ENCODE measurements around the gene MPPED1. TPM values are rescaled to one million over a fixed set of nuclear protein-coding genes. Genes with fewer than 3 reads are reported as not detected.

Gene MPPED1
- total RNA-seq, 1 donor from 2014 or later = not detected

DNA sequence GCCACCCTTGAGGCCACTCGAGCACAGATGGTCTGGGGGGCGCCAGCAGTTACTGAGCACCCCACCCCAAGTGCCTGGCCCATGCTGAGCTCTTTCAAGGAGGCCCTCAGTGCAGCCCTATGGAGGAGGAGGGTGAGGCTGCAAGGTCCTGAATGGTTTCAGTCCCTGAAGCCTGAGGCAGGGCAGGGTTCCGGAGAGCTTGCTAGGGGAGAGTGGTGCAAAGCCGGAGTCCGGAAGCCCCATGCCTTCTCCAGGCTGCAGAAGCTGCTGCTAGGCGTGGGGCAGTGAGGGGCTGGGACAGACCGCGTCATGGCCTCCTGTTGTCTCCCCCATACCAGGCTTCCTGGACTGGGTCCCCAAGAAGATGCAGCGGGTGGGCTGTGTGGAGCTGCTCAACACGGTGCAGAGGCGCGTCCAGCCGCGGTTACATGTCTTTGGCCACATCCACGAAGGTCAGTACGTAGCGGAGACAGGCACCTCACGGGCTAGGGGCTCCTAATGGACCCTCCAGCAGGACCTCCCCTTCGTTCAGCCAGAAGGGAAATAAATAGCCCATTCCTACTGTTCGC is 90.6 kb downstream of the MPPED1 start:
- Mint-ChIP-seq H3K4me3 (ENCODE audit: unreplicated experiment) (no peak overlapping the region), H3K27ac (ENCODE audit: unreplicated experiment) (no peak overlapping the region), H3K27me3 (ENCODE audit: low read depth, unreplicated experiment) (peaks cover 19% of the 10 kb centered on the region), H3K36me3 (ENCODE audit: low read depth, unreplicated experiment) (no peaks in the 10 kb centered on the region), H3K4me1 (ENCODE audit: low read depth, unreplicated experiment) (no peaks in the 10 kb centered on the region), H3K9me3 (ENCODE audit: unreplicated experiment) (no peaks in the 10 kb centered on the region)
- Histone ChIP-seq H3K9me3 (ENCODE audit: insufficient read depth, low read depth, low read length) (peaks cover 4% of the 10 kb centered on the region), H3K9ac (ENCODE audit: low read length) (no peak overlapping the region), H3K4me2 (ENCODE audit: low read length) (no peak overlapping the region), H3K4me3 (ENCODE audit: insufficient read depth, low read depth, low read length) (no peak overlapping the region), H3K27ac (ENCODE audit: low read depth, low read length) (no peak overlapping the region), H3K27me3 (ENCODE audit: insufficient read depth, low read length) (no peaks in the 10 kb centered on the region), H3K79me2 (ENCODE audit: insufficient read depth, low read length) (no peaks in the 10 kb centered on the region), H4K20me1 (ENCODE audit: insufficient read depth, low read length) (no peaks in the 10 kb centered on the region), H2AFZ (ENCODE audit: low read depth, low read length) (no peak overlapping the region), H3K36me3 (ENCODE audit: insufficient read depth, low read length) (no peaks in the 10 kb centered on the region), H3K4me1 (ENCODE audit: insufficient read depth, low read length) (no peaks in the 10 kb centered on the region)
- DNase-seq (ENCODE audit: low read depth) (no peak), FAIRE-seq (no peak)
- no peak for TF ChIP-seq EZH2 (IDR thresholded peaks at IDR 0.05; ENCODE audit: insufficient read depth, low read length)
- TF ChIP-seq, protein P1, sequence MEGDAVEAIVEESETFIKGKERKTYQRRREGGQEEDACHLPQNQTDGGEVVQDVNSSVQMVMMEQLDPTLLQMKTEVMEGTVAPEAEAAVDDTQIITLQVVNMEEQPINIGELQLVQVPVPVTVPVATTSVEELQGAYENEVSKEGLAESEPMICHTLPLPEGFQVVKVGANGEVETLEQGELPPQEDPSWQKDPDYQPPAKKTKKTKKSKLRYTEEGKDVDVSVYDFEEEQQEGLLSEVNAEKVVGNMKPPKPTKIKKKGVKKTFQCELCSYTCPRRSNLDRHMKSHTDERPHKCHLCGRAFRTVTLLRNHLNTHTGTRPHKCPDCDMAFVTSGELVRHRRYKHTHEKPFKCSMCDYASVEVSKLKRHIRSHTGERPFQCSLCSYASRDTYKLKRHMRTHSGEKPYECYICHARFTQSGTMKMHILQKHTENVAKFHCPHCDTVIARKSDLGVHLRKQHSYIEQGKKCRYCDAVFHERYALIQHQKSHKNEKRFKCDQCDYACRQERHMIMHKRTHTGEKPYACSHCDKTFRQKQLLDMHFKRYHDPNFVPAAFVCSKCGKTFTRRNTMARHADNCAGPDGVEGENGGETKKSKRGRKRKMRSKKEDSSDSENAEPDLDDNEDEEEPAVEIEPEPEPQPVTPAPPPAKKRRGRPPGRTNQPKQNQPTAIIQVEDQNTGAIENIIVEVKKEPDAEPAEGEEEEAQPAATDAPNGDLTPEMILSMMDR (IDR thresholded peaks at IDR 0.05; ENCODE audit: insufficient read depth, low read depth, low read length) = no peak

DNA sequence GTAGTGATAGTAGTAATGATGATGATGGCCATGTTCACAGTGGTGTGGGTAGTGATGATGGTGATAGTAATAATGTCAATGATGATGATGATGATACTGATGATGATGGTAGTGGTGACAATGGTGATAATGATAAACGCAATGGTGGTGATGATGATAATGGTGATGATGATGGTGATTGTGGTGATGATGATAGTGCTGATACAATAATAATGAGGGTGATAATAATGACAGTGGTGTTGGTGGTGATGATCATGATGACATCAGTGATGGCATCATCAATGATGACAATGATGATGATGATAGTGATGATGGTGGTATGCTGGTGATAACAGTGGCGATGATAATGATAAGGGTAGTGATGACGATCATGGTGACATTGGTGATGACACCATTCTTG is 92.3 kb downstream of the MPPED1 start:
- no peaks in the 10 kb centered on the region for H3K27me3 ChIP-seq (ENCODE audit: insufficient read depth, low read length)
- no peaks in the 10 kb centered on the region for H3K79me2 ChIP-seq (ENCODE audit: insufficient read depth, low read length)
- no peak overlapping the region for H3K9ac ChIP-seq (ENCODE audit: low read length)
- H4K20me1 ChIP-seq (ENCODE audit: insufficient read depth, low read length) = no peaks in the 10 kb centered on the region
- TF ChIP-seq, protein P1 (IDR thresholded peaks at IDR 0.05; ENCODE audit: insufficient read depth, low read depth, low read length) = no peak
- no peak for TF ChIP-seq EZH2 (IDR thresholded peaks at IDR 0.05; ENCODE audit: insufficient read depth, low read length)
- H3K27ac ChIP-seq (ENCODE audit: low read depth, low read length) = no peak overlapping the region
- FAIRE-seq (no peak), DNase-seq (ENCODE audit: low read depth) (no peak)
- Mint-ChIP-seq H3K4me1 (ENCODE audit: low read depth, unreplicated experiment) (no peaks in the 10 kb centered on the region), H3K9me3 (ENCODE audit: unreplicated experiment) (no peaks in the 10 kb centered on the region), H3K4me3 (ENCODE audit: unreplicated experiment) (no peak overlapping the region), H3K27me3 (ENCODE audit: low read depth, unreplicated experiment) (peaks cover 19% of the 10 kb centered on the region), H3K27ac (ENCODE audit: unreplicated experiment) (no peak overlapping the region), H3K36me3 (ENCODE audit: low read depth, unreplicated experiment) (no peaks in the 10 kb centered on the region)
- H3K36me3 ChIP-seq (ENCODE audit: insufficient read depth, low read length) = no peaks in the 10 kb centered on the region
- H3K9me3 ChIP-seq (ENCODE audit: insufficient read depth, low read depth, low read length) = peaks cover 4% of the 10 kb centered on the region
- no peaks in the 10 kb centered on the region for H3K4me1 ChIP-seq (ENCODE audit: insufficient read depth, low read length)
- no peak overlapping the region for H3K4me2 ChIP-seq (ENCODE audit: low read length)
- no peak overlapping the region for H2AFZ ChIP-seq (ENCODE audit: low read depth, low read length)
- no peak overlapping the region for H3K4me3 ChIP-seq (ENCODE audit: insufficient read depth, low read depth, low read length)

DNA sequence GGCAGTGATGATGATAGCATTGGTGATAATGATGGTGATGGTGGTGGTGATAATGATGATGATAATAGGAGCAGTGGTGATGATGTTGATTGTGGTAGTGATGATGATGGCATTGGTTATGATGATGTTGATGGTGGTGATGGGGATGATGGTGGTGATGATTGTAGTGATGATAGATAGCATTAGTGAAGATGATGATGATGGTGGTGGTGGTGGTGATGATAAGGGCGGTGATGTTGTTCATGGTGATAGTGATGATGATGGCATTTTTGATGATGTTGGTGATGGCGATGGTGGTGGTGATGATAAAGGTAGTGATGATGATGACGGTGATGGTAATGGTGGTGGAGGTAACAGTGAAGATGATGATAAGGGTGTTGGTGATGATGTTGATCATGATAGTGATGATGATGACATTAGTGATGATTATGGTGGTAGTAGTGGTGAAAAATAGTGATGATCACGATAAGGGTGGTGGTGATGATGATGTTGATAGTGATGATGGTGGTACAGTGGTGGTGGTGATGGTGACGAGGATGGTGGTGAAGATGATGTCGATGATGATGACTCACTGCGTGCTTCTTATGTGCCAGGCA is 93.0 kb downstream of the MPPED1 start:
- Histone ChIP-seq H3K4me1 (ENCODE audit: insufficient read depth, low read length) (no peaks in the 10 kb centered on the region), H3K4me2 (ENCODE audit: low read length) (no peak overlapping the region), H4K20me1 (ENCODE audit: insufficient read depth, low read length) (no peaks in the 10 kb centered on the region), H3K27me3 (ENCODE audit: insufficient read depth, low read length) (no peaks in the 10 kb centered on the region), H2AFZ (ENCODE audit: low read depth, low read length) (no peak overlapping the region), H3K27ac (ENCODE audit: low read depth, low read length) (no peak overlapping the region), H3K9me3 (ENCODE audit: insufficient read depth, low read depth, low read length) (peaks cover 6% of the 10 kb centered on the region), H3K79me2 (ENCODE audit: insufficient read depth, low read length) (no peaks in the 10 kb centered on the region), H3K36me3 (ENCODE audit: insufficient read depth, low read length) (no peaks in the 10 kb centered on the region), H3K4me3 (ENCODE audit: insufficient read depth, low read depth, low read length) (no peak overlapping the region), H3K9ac (ENCODE audit: low read length) (no peak overlapping the region)
- Mint-ChIP-seq H3K4me3 (ENCODE audit: unreplicated experiment) (no peak overlapping the region), H3K27me3 (ENCODE audit: low read depth, unreplicated experiment) (peaks cover 20% of the 10 kb centered on the region), H3K9me3 (ENCODE audit: unreplicated experiment) (no peaks in the 10 kb centered on the region), H3K36me3 (ENCODE audit: low read depth, unreplicated experiment) (no peaks in the 10 kb centered on the region), H3K4me1 (ENCODE audit: low read depth, unreplicated experiment) (no peaks in the 10 kb centered on the region), H3K27ac (ENCODE audit: unreplicated experiment) (no peak overlapping the region)
- no peak for DNase-seq (ENCODE audit: low read depth)
- TF ChIP-seq, protein P1 (IDR thresholded peaks at IDR 0.05; ENCODE audit: insufficient read depth, low read depth, low read length) = no peak
- TF ChIP-seq EZH2 (IDR thresholded peaks at IDR 0.05; ENCODE audit: insufficient read depth, low read length) = no peak
- no peak for FAIRE-seq

Data from astrocyte (in vitro differentiated cells and primary cell).